ENCODE measurements around the gene BIRC6.
"Not testable (repeated sequence)": the region's sequence is repeated elsewhere in the genome, so short reads cannot be mapped to it uniquely, and the experiment has no call there.

Gene BIRC6

GRCh38 chr2:32452338-32453064 is 95.7 kb downstream of the BIRC6 start:
- no peak for DNase-seq

- DNase-seq: no peak
Observed at GRCh38 chr2:32453242-32454062, 96.6 kb downstream of the BIRC6 start.

GRCh38 chr2:32455816-32456215 is 99.0 kb downstream of the BIRC6 start:
- DNase-seq: no peak

GRCh38 chr2:32456808-32457207 is 100.0 kb downstream of the BIRC6 start:
- DNase-seq: no peak

- DNase-seq: no peak
Observed at GRCh38 chr2:32457814-32458213, 101.0 kb downstream of the BIRC6 start.

GRCh38 chr2:32460861-32461260 is 104.0 kb downstream of the BIRC6 start:
- DNase-seq: not testable (repeated sequence)

- no peak for DNase-seq
Observed at GRCh38 chr2:32463110-32463509, 106.3 kb downstream of the BIRC6 start.

- DNase-seq: no peak
Observed at GRCh38 chr2:32464431-32464830, 107.6 kb downstream of the BIRC6 start.

GRCh38 chr2:32472605-32473004 is 115.8 kb downstream of the BIRC6 start:
- no peak for DNase-seq

GRCh38 chr2:32474381-32474780 is 117.6 kb downstream of the BIRC6 start:
- no peak for DNase-seq

GRCh38 chr2:32478889-32479620 is 122.2 kb downstream of the BIRC6 start:
- DNase-seq: no peak

GRCh38 chr2:32479993-32480392 is 123.2 kb downstream of the BIRC6 start:
- no peak for DNase-seq

GRCh38 chr2:32482471-32482870 is 125.6 kb downstream of the BIRC6 start:
- DNase-seq: no peak

- DNase-seq: peak; percentile 90
Observed at GRCh38 chr2:32484937-32485336, 128.1 kb downstream of the BIRC6 start.

- no peak for DNase-seq
Observed at GRCh38 chr2:32485399-32485798, 128.6 kb downstream of the BIRC6 start.

- no peak for DNase-seq
Observed at GRCh38 chr2:32489061-32489460, 132.2 kb downstream of the BIRC6 start.

GRCh38 chr2:32491346-32491745 is 134.5 kb downstream of the BIRC6 start:
- no peak for DNase-seq

GRCh38 chr2:32495139-32495538 is 138.3 kb downstream of the BIRC6 start:
- no peak for DNase-seq

- peak; percentile 71 for DNase-seq
Observed at GRCh38 chr2:32496662-32497061, 139.8 kb downstream of the BIRC6 start.

- no peak for DNase-seq
Observed at GRCh38 chr2:32498306-32498705, 141.5 kb downstream of the BIRC6 start.

- DNase-seq: no peak
Observed at GRCh38 chr2:32502941-32503340, 146.1 kb downstream of the BIRC6 start.

GRCh38 chr2:32504877-32505478 is 148.2 kb downstream of the BIRC6 start:
- DNase-seq: no peak

- DNase-seq: no peak
Observed at GRCh38 chr2:32506446-32506845, 149.6 kb downstream of the BIRC6 start.
